Liver (tissue), 9 donors: ENCODE data around the gene WNK4. TPM values are rescaled to one million over a fixed set of nuclear protein-coding genes. Genes with fewer than 3 reads are reported as not detected.
A peak's percentile ranks its signal among the peaks of the same experiment; 100 is the strongest.

Source experiments
- DNase-seq: peaks from one replicate; pipeline ENCODE4 v3.0.0-alpha.2; 2017; ENCODE audit warnings: low spot score
- H3K27ac ChIP-seq, 2 donors: one replicate each; pipeline ENCODE4 v1.7.0; 2013; ENCODE audit warnings: inconsistent platforms in 2 of 2, low read length in 2 of 2, control low read depth in 1 of 2, low read depth in 1 of 2, mild to moderate bottlenecking in 1 of 2
- H3K27me3 ChIP-seq, 4 donors: one replicate each; pipeline versions ENCODE4 v1.6.1 to v1.7.0; 2013; ENCODE audit warnings: low read length in 3 of 4, inconsistent platforms in 1 of 4, mild to moderate bottlenecking in 1 of 4, moderate library complexity in 1 of 4; ENCODE audit not compliant: control insufficient read depth in 4 of 4, insufficient read depth in 4 of 4
- H3K36me3 ChIP-seq, 4 donors: one replicate each; pipeline versions ENCODE4 v1.6.1 to v1.7.0; 2013; ENCODE audit warnings: low read length in 3 of 4, mild to moderate bottlenecking in 3 of 4, low read depth in 1 of 4, moderate library complexity in 1 of 4; ENCODE audit not compliant: control insufficient read depth in 4 of 4, insufficient read depth in 3 of 4
- H3K4me1 ChIP-seq, 4 donors: one replicate each; pipeline versions ENCODE4 v1.6.1 to v1.7.0; 2013; ENCODE audit warnings: low read length in 3 of 4, mild to moderate bottlenecking in 3 of 4, moderate library complexity in 1 of 4; ENCODE audit not compliant: control insufficient read depth in 4 of 4, insufficient read depth in 4 of 4
- H3K4me3 ChIP-seq, 3 donors: one replicate each; pipeline versions ENCODE4 v1.6.1 to v1.7.0; 2013; ENCODE audit warnings: low read length in 3 of 3, control low read depth in 1 of 3, low read depth in 1 of 3, mild to moderate bottlenecking in 1 of 3
- H3K9ac ChIP-seq, 2 donors: one replicate each; pipeline ENCODE4 v1.7.0; 2013; ENCODE audit warnings: low read length in 2 of 2, mild to moderate bottlenecking in 2 of 2, moderate library complexity in 2 of 2, control low read depth in 1 of 2, low read depth in 1 of 2
- H3K9me3 ChIP-seq, 4 donors: one replicate each; pipeline versions ENCODE4 v1.6.1 to v1.7.0; 2013; ENCODE audit warnings: low read length in 3 of 4; ENCODE audit not compliant: control insufficient read depth in 4 of 4
- EGR1 ChIP-seq, 2 donors: IDR thresholded peaks; 2 replicates each; pipeline ENCODE4 v1.6.1; 2016 to 2018; ENCODE audit warnings: antibody characterized with exemption in 2 of 2, low read depth in 2 of 2
- FOXA1 ChIP-seq: IDR thresholded peaks from 2 replicates; pipeline ENCODE4 v1.6.1; 2016; ENCODE audit warnings: antibody characterized with exemption
- FOXA2 ChIP-seq: IDR thresholded peaks from 2 replicates; pipeline ENCODE4 v1.6.1; 2016; ENCODE audit warnings: antibody characterized with exemption
- GABPA ChIP-seq, 2 donors: IDR thresholded peaks in 1 of 2; conservative IDR thresholded peaks in 1 of 2; 2 replicates each; pipeline ENCODE4 v1.6.1; 2016; ENCODE audit warnings: antibody characterized with exemption in 2 of 2, mild to moderate bottlenecking in 1 of 2, moderate library complexity in 1 of 2
- HNF4A ChIP-seq, 2 donors: conservative IDR thresholded peaks; 2 replicates each; pipeline ENCODE4 v1.6.1; 2016; ENCODE audit warnings: antibody characterized with exemption in 2 of 2, mild to moderate bottlenecking in 2 of 2
- HNF4G ChIP-seq: IDR thresholded peaks from 2 replicates; pipeline ENCODE4 v1.6.1; 2016; ENCODE audit warnings: antibody characterized with exemption
- JUND ChIP-seq, 2 donors: IDR thresholded peaks; 2 replicates each; pipeline ENCODE4 v1.6.1; 2016; ENCODE audit warnings: antibody characterized with exemption in 2 of 2
- NR2F2 ChIP-seq: IDR thresholded peaks from 2 replicates; pipeline ENCODE4 v1.6.1; 2016; ENCODE audit warnings: antibody characterized with exemption
- RAD21 ChIP-seq, 2 donors: IDR thresholded peaks; 2 replicates each; pipeline ENCODE4 v1.6.1; 2016; ENCODE audit warnings: antibody characterized with exemption in 2 of 2, mild to moderate bottlenecking in 2 of 2
- RXRA ChIP-seq, 2 donors: IDR thresholded peaks; 2 replicates each; pipeline ENCODE4 v1.6.1; 2017 to 2018; ENCODE audit warnings: antibody characterized with exemption in 2 of 2, mild to moderate bottlenecking in 1 of 2
- SP1 ChIP-seq: IDR thresholded peaks from 2 replicates; pipeline ENCODE4 v1.6.1; 2018; ENCODE audit warnings: antibody characterized with exemption, mild to moderate bottlenecking
- TAF1 ChIP-seq: conservative IDR thresholded peaks from 2 replicates; pipeline ENCODE4 v1.6.1; 2016; ENCODE audit warnings: antibody characterized with exemption, mild to moderate bottlenecking
- YY1 ChIP-seq: IDR thresholded peaks from 2 replicates; pipeline ENCODE4 v1.6.1; 2016; ENCODE audit warnings: antibody characterized with exemption, mild to moderate bottlenecking
- WGBS: extraction: QIAGEN DNeasy Blood & Tissue Kit; methylation state at CpG from one replicate; pipeline ENCODE4 v1.1.7; 2013; 5-methylcytosine and 5-hydroxymethylcytosine counted together
- polyA plus RNA-seq, 2 donors: library from polyadenylated mRNA; stranded (reverse) in 1 of 2; unstranded in 1 of 2; fragments of 200-250 nt in 1 of 2; fragments of >200 nt in 1 of 2; fragmentation: Nextera tagmentation in 1 of 2; extraction: Ambion mirVana in 1 of 2; gene quantifications; one replicate each; pipeline versions ENCODE4 v1.2.1 to v1.2.3, GENCODE V29; 2013 to 2015
- total RNA-seq, 2 donors: library from RNA; depleted of rRNA; stranded (reverse); fragments of >200 nt; gene quantifications; one replicate each; pipeline ENCODE4 v1.2.3, GENCODE V29; 2014
- TF ChIP-seq, protein P1 (sequence below): IDR thresholded peaks from 2 replicates; pipeline ENCODE4 v1.6.1; 2016; ENCODE audit warnings: antibody characterized with exemption
- TF ChIP-seq, protein P2 (sequence below): IDR thresholded peaks from 2 replicates; pipeline ENCODE4 v1.6.1; 2016; ENCODE audit warnings: antibody characterized with exemption
- TF ChIP-seq, protein P3 (sequence below): IDR thresholded peaks from 2 replicates; pipeline ENCODE4 v1.6.1; 2016; ENCODE audit warnings: antibody characterized with exemption, mild to moderate bottlenecking
- TF ChIP-seq, protein P4 (sequence below): fragments of 150-350 bp; IDR thresholded peaks from 2 replicates; pipeline ENCODE4 v1.5.1; 2017; ENCODE audit warnings: improper control_type of control experiment, low read depth, low read length; ENCODE audit not compliant: missing input control
- TF ChIP-seq, protein P5 (sequence below): IDR thresholded peaks from 2 replicates; pipeline ENCODE4 v1.6.1; 2016; ENCODE audit warnings: antibody characterized with exemption
- donor health status: healthy.
- donor health status: healthy.
- donor health status: healthy.
- donor health status: healthy.
- donor health status: healthy.

Gene WNK4
- total and polyA plus RNA-seq, 4 donors = 0.33 to 7.5 (median 0.50) TPM

DNA sequence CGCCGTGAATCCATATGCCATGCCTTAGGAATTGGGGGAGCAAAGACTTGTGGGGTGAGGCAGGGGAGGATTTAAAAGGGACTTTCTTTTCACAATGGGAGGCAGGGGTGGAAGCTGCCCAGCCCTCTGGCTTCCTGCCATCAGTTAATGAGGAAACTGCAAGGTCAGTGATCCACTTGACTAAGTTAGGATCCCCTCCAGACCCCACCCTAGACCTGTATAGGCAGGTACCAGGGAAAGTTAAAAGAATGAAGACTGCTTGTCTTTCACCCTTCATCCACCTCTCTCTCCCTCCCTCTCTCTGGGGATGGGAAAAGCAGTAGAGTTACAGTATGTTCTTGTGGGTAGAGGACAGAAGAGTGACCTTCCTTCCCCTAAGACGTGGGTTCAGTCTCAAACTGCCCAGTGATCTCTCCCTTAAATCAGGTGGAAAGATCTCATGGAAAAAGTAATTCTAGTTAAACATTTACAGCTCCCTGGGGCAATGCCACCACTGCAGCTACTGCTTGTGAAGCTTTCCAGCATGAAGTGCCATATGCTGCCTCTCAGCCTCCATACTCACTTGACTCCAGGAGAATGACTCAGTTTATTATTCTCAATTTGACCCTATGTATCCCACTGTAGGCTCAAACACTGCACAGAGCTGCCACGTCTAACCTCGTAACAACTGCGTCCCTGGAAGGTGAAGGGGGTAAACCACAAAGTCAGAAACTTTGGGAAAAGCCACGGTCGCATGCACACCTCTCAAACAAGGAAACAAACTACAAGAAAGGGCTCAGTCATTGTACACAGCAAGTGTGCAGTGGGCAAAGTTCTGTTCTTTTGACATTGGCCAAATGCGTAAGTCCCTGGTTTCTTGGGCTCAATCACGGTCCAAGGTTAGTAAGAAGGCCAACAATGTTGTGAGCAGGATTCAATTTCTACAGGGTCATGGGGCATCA is 16.9 kb downstream of the WNK4 start:
- Histone ChIP-seq H3K4me3 (peak overlapping the region; percentile 50 to 99 (median 99)), H3K27me3 (no peaks in the 10 kb centered on the region), H3K4me1 (peaks cover 7 to 25% (median 18%) of the 10 kb centered on the region in 4 donors), H3K9me3 (no peaks in the 10 kb centered on the region), H3K27ac (peak overlapping the region; percentile 25 to 38), H3K36me3 (peaks cover 0 to 2% (median under 1%) of the 10 kb centered on the region in 4 donors), H3K9ac (peak overlapping the region; percentile 82 to 96)
- no peak for DNase-seq
- 43% methylated on average over 10 of the region's 10 CpGs for WGBS
- TF ChIP-seq, protein P1, sequence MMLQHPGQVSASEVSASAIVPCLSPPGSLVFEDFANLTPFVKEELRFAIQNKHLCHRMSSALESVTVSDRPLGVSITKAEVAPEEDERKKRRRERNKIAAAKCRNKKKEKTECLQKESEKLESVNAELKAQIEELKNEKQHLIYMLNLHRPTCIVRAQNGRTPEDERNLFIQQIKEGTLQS = no peak
- peak; percentile 46 to 66 for TF ChIP-seq JUND (IDR thresholded peaks at IDR 0.05)
- TF ChIP-seq, protein P2, sequence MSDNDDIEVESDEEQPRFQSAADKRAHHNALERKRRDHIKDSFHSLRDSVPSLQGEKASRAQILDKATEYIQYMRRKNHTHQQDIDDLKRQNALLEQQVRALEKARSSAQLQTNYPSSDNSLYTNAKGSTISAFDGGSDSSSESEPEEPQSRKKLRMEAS = peak; percentile 51
- TF ChIP-seq YY1 = peak; percentile 46
- TF ChIP-seq RXRA (IDR thresholded peaks at IDR 0.05) = peak; percentile 52 to 81
- TF ChIP-seq HNF4G = no peak
- peak; percentile 44 to 94 for TF ChIP-seq EGR1 (IDR thresholded peaks at IDR 0.05; ENCODE audit: low read depth in 2 of 2)
- TF ChIP-seq, protein P3, sequence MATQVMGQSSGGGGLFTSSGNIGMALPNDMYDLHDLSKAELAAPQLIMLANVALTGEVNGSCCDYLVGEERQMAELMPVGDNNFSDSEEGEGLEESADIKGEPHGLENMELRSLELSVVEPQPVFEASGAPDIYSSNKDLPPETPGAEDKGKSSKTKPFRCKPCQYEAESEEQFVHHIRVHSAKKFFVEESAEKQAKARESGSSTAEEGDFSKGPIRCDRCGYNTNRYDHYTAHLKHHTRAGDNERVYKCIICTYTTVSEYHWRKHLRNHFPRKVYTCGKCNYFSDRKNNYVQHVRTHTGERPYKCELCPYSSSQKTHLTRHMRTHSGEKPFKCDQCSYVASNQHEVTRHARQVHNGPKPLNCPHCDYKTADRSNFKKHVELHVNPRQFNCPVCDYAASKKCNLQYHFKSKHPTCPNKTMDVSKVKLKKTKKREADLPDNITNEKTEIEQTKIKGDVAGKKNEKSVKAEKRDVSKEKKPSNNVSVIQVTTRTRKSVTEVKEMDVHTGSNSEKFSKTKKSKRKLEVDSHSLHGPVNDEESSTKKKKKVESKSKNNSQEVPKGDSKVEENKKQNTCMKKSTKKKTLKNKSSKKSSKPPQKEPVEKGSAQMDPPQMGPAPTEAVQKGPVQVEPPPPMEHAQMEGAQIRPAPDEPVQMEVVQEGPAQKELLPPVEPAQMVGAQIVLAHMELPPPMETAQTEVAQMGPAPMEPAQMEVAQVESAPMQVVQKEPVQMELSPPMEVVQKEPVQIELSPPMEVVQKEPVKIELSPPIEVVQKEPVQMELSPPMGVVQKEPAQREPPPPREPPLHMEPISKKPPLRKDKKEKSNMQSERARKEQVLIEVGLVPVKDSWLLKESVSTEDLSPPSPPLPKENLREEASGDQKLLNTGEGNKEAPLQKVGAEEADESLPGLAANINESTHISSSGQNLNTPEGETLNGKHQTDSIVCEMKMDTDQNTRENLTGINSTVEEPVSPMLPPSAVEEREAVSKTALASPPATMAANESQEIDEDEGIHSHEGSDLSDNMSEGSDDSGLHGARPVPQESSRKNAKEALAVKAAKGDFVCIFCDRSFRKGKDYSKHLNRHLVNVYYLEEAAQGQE = peak; percentile 94
- TF ChIP-seq, protein P4, sequence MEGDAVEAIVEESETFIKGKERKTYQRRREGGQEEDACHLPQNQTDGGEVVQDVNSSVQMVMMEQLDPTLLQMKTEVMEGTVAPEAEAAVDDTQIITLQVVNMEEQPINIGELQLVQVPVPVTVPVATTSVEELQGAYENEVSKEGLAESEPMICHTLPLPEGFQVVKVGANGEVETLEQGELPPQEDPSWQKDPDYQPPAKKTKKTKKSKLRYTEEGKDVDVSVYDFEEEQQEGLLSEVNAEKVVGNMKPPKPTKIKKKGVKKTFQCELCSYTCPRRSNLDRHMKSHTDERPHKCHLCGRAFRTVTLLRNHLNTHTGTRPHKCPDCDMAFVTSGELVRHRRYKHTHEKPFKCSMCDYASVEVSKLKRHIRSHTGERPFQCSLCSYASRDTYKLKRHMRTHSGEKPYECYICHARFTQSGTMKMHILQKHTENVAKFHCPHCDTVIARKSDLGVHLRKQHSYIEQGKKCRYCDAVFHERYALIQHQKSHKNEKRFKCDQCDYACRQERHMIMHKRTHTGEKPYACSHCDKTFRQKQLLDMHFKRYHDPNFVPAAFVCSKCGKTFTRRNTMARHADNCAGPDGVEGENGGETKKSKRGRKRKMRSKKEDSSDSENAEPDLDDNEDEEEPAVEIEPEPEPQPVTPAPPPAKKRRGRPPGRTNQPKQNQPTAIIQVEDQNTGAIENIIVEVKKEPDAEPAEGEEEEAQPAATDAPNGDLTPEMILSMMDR = no peak
- TF ChIP-seq RAD21 (IDR thresholded peaks at IDR 0.05) = no peak
- TF ChIP-seq FOXA2 = peak; percentile 34
- peak; percentile 97 for TF ChIP-seq TAF1
- no peak for TF ChIP-seq NR2F2
- TF ChIP-seq HNF4A (conservative IDR thresholded peaks at IDR 0.05) = peak; percentile 58 to 72
- peak; percentile 41 for TF ChIP-seq FOXA1
- TF ChIP-seq SP1 = peak; percentile 66
- no peak for TF ChIP-seq GABPA (IDR thresholded peaks at IDR 0.05 in 1 of 2, conservative IDR thresholded peaks at IDR 0.05 in 1 of 2)
- TF ChIP-seq, protein P5, sequence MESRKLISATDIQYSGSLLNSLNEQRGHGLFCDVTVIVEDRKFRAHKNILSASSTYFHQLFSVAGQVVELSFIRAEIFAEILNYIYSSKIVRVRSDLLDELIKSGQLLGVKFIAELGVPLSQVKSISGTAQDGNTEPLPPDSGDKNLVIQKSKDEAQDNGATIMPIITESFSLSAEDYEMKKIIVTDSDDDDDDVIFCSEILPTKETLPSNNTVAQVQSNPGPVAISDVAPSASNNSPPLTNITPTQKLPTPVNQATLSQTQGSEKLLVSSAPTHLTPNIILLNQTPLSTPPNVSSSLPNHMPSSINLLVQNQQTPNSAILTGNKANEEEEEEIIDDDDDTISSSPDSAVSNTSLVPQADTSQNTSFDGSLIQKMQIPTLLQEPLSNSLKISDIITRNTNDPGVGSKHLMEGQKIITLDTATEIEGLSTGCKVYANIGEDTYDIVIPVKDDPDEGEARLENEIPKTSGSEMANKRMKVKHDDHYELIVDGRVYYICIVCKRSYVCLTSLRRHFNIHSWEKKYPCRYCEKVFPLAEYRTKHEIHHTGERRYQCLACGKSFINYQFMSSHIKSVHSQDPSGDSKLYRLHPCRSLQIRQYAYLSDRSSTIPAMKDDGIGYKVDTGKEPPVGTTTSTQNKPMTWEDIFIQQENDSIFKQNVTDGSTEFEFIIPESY = peak; percentile 50
